ENCODE data around the gene LGI4.

LGI4 gene

DNA sequence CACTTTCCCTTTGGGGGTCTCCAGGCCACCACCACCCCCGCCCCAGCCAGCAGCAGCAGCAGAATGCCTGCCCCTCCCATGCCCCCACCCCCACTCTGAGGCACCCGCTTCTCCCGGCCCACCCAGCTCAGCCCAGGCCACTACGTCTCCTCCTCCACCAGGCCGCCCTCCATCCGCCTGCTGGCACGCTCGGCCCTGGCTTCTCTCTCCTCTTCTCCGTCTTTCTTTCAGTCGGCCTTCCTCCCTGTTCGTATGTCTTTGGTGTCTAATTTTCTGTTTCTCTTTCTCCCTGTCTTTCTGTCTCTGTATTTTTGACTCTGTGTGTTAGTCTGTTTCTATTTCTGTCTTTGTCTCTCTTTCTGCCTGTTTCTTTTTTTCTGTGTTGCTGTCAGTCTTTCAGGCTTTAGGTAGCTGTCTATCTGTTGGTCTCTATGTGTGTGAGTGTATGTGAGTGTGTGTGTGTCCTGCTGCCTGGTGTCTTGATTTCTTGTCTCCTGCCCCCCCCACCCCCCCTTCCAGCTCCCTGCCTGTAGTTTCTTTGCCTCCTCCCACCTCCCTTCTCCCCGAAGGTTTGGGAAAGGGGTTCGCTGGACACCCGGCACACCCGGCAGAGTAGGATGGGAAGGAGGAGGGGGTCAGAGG is at the start of gene LGI4:
Gene LGI4 (minus strand): TSS at position 459 of the 642 bp plus-strand sequence. CDS start 379 bp downstream, at position 80.
- DNase-seq = no peak

DNA sequence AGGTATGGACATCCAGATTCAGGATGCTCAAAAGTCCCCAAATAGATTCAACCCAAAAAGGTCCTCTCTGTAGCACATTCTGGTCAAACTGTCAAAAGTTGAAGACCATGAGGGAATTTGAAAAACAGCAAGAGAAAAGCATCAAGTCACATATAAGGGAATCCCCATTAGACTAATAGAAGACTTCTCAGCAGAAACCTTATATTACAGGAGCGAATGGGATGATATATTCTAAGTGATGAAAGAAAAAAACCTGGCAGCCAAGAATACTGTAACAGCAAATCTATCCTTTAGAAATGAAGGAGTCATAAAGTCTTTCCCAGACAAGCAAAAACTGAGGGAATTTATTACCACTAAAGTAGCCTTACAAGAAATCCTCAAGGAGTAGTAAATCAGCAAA is 49.4 kb upstream of the LGI4 start:
- DNase-seq = no peak

DNA sequence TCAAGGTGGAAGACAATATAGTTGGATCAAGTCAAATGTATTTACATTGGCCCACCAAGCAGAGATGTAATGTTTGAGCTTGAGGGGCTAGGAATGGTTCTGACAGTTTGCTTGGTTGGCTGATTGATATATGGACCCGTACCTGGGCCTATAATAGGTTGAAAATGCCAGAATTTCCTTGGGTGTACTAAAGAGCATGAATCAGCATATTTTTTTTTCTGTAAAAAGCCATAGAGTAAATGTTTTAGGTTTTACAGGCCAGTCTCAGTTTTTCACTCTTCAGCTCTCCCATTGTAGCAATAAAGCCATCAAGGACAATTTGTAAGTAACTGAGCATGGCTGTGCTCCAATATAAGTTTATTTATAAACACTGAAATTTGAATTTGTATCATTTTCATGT is 46.5 kb upstream of the LGI4 start:
- DNase-seq = no peak

DNA sequence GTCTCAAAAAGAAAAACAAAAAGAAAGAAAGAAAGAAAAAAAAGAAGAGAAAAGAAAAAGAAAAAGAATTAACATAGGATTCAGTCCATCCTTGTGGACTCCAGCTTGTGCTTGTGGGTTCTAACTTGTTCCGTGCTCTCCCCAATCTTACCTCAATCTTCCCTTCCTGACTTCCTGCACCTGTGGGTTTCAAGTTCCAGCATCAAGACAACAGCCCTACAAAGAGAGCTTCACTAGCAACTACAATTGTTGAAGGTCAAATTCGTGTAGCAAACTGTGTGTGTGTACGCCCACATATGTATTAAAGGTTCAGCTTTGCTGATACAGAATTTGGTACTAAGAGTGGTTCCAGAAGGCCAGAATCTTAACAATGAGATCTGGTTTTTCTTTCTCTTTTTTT is 45.0 kb upstream of the LGI4 start:
- no peak for DNase-seq

- DNase-seq = no peak
These were observed 43.8 kb upstream of the LGI4 start for GRCh38 chr19:35178701-35179100.

DNA sequence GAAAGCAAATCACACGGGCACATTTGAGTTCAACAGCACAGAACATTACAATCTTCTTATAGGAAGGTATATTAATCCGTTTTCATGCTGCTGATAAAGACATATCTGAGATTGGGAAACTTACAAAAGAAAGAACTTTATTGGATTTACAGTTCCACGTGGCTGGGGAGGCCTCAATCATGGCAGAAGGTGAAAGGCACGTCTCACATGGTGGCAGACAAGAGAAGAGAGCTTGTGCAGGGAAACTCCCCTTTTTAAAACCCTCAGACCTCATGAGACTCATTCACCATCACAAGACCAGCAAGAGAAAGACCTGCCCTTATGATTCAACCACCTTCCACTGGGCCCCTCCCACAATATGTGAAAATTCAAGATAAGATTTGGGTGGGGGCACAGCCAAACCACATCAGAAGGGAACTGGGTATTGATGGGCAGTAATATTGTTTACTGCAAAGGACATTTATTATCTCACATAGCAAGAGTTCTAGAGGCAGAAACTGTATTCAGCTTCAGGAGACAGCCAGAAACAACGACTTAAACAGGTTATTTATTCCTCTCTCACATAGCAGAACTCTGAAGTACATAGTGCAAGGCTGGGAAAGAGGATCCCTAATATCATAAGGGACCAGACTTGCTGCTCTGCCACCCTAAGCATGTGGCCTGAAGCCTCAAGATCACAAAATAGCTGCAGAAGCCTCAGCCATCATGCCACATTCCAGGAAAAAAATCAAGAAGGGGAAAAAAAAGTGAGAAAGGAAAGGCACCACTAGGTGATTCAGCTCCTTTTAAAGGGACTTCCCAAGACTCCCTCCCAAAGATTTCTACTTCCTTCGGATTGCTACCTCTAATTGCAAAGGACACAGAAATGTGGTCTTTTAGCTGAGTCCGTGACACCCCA is 42.8 kb upstream of the LGI4 start:
- DNase-seq = no peak

DNA sequence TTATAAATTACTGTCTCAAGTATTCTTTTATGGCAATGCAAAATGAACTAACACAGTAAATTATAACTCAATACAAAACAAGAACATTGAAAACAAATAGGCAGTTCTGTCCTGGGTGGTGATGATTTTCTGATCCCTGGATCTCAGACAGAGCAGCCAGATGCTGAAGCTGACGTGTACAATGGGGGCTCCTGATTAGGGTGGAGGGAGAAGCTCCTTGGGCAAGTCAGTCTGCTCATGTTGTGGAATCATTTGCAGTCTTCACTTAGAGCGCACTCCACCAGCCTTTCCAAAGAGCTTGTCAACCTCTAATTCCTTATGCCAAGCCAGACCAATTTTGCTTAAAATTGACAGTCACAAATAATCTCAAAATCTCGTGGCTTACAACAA is 41.3 kb upstream of the LGI4 start:
- DNase-seq = no peak

DNA sequence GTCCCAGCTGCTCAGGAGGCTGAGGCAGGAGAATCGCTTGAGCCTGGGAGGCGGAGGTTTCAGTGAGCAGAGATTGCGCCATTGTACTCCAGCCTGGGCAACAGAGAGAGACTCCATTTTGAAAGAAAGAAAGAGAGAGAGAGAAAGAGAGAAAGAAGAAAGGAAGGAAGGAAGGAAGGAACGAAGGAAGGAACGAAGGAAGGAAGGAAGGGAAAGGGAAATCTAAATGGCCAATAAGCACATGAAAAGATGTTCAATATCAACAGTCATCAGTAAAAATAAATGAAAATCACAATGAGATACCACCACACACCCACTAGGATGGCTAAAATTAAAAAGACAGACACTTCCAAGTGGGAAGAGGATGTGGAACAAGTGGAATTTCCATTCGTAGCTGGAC is 39.4 kb upstream of the LGI4 start:
- DNase-seq = no peak

- DNase-seq = no peak
These were observed 36.9 kb upstream of the LGI4 start for GRCh38 chr19:35171730-35172129.

- DNase-seq = no peak
These were observed 35.7 kb upstream of the LGI4 start for GRCh38 chr19:35170359-35171061.

DNA sequence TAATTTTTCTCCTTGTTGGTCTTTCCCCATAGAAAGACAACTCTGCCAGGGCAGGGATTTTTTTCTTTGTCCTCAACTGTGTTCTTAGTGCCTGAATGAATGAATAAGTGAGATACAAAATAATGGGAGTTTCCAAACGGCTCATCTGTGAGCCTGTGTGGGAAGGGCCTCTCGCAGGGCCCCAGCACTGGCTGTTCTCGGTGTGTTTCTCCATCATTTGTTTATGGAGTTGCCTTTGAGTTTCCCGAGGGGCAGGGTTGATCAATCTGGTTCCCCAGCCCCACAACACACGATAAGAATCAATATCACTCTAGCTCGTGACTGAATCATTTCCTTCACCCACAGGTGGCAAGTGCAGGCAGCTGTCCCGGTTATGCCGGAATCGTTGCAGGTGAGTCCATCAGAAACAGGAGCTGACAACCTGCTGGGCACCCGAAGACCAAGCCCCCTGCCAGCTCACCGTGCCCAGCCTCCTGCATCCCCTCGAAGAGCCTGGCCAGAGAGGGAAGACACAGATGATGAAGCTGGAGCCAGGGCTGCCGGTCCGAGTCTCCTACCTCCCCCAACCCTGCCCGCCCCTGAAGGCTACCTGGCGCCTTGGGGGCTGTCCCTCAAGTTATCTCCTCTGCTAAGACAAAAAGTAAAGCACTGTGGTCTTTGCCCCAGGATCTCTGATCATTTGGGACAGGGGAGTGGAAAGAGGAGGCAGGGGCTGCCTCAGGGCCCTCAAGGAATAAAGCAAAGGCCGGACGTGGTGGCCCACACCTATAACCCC is 34.5 kb upstream of the LGI4 start:
- DNase-seq = no peak

- DNase-seq = no peak
These were observed 33.3 kb upstream of the LGI4 start for GRCh38 chr19:35168196-35168595.

DNA sequence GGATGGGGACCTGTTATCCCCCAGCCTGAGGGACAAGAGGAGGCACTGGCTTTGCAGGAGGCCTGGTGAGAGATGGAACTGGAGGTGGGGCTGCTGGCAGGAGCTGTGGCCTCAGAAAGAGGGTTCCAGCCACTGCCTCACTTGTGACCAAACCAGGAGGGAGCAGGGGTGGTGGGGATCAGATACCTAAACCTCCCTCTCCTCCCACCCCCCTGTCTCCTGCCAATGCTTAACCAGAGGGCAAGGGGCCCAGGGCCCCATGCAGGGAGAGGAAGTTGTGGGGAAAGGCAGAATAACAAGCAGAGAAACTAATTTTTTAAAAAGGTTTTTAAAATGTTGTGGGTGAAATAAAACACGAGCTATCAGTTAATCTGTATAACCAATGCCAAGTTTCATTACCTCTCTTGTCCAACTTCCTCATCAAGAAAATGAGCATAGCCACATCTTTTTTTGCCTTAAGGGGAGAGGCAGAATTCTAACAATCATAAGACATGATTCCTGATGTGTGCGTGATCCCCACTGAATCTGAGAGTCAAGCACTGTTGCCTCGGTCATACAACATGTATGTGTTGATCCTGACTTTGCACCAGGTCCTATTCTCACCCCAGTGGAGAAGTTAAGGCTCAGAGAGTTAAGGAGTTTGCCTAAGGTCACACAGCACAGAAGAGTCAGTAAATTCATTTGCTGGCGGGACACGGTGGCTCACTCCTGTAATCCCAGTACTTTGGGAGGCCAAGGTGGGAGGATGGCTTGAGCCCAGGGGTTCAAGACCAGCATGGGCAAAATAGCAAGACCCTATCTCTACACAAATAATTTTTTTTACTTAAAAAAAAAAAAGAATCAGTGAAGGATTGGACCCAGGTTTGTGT is 32.6 kb upstream of the LGI4 start:
- DNase-seq = no peak

- no peak for DNase-seq
These were observed 31.5 kb upstream of the LGI4 start for GRCh38 chr19:35166100-35167063.

DNA sequence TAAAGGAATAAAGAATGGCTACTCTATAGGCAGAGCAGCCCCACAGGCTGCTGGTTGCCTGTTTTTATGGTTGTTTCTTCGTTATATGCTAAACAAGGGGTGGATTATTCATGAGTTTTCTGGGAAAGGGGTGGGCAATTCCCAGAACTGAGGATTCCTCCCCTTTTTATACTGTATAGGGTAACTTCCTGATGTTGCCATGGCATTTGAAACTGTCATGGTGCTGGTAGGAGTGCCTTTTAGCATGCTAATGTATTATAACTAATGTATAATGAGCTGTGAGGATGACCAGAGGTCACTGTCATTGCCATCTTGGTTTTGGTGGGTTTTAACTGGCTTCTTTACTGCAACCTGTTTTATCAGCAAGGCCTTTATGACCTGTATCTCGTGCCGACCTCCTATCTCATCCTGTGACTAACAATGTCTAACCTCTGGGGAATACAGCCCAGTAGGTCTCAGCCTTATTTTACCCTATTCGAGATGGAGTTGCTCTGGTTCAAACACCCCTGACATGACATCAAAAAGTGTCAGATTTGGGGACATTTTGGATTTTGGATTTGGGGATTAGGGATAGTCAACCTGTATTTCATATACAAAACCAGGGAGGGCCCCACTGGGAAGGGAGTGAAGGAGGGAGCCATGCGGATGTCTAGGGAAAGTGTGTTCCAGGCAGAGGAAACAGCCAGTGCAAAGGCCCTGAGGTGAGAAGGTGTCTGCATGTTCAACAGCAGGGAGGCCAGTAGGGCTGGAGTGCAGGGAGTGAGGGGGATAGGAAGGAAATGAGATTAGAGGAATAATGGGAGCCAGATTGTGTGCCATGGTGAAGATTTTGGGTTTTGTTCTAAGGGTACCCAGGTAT is 30.6 kb upstream of the LGI4 start:
- DNase-seq = no peak

DNA sequence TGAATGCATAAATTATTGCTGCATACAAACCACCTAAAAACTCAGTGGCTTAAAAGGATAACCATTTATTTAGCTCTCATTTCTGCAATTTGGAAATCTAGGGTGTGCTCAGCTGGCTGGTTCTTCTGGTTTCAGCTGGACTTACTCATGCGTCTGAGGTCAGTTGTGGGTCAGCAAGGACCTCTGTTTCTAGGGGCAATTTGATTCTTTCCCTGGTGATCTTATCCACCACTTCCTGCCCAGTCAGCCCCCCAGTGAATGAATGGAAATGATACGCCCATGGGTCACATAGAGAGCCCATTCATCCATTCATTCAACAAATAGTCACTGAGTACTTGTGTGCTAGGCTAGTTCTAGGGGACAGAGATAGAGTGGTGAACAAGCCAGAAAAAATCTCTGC is 29.6 kb upstream of the LGI4 start:
- DNase-seq = no peak

GRCh38 chr19:35162471-35163326 is 27.8 kb upstream of the LGI4 start:
- DNase-seq = no peak

GRCh38 chr19:35161434-35161743 is 26.5 kb upstream of the LGI4 start:
- no peak for DNase-seq

All from NCI-H1694 treated with DMSO at 0.1 percent for 48 hours (cell line).